GM19239 (cell line): ENCODE data around the gene TMA7B.

Experiments used
- DNase-seq: peaks from one replicate; pipeline ENCODE4 v3.0.0; 2011; ENCODE audit warnings: low spot score; ENCODE audit not compliant: insufficient read length
- FAIRE-seq: peaks from 2 replicates; lab custom pipeline; 2011; peaks lifted over from hg19 to GRCh38; lab: Jason Lieb, UNC

TMA7B gene

GRCh38 chr22:39959640-39960447, at the start of gene TMA7B:
Gene TMA7B (plus strand): TSS chr22:39960397. CDS start chr22:39964375, 3,978 bp downstream.
- FAIRE-seq (no peak), DNase-seq (no peak)

GRCh38 chr22:39910876-39911613, 49.2 kb upstream of the TMA7B start:
- FAIRE-seq, result no peak

GRCh38 chr22:39913321-39913720, 46.9 kb upstream of the TMA7B start:
- FAIRE-seq (no peak), DNase-seq (no peak)

More at GRCh38 chr22:39910876-39911613, 49.2 kb upstream of the TMA7B start:
- DNase-seq, result no peak

- FAIRE-seq (no peak), DNase-seq (no peak)
These were observed 46.3 kb upstream of the TMA7B start for GRCh38 chr22:39913886-39914285.

- DNase-seq (no peak), FAIRE-seq (no peak)
These were observed 45.6 kb upstream of the TMA7B start for GRCh38 chr22:39914584-39914983.

- no peak for DNase-seq
- no peak for FAIRE-seq
These were observed 44.9 kb upstream of the TMA7B start for GRCh38 chr22:39915295-39915726.

- FAIRE-seq (no peak), DNase-seq (no peak)
These were observed 43.7 kb upstream of the TMA7B start for GRCh38 chr22:39916496-39916895.

GRCh38 chr22:39917197-39917643, 43.0 kb upstream of the TMA7B start:
- DNase-seq, result no peak
- no peak for FAIRE-seq

GRCh38 chr22:39917776-39918495, 42.3 kb upstream of the TMA7B start:
- FAIRE-seq (no peak), DNase-seq (no peak)

GRCh38 chr22:39920134-39920743, 40.0 kb upstream of the TMA7B start:
- FAIRE-seq (no peak), DNase-seq (no peak)

- no peak for FAIRE-seq
- no peak for DNase-seq
These were observed 36.5 kb upstream of the TMA7B start for GRCh38 chr22:39923696-39924095.

- FAIRE-seq (no peak), DNase-seq (no peak)
These were observed 35.9 kb upstream of the TMA7B start for GRCh38 chr22:39924286-39924685.

- no peak for FAIRE-seq
These were observed 34.9 kb upstream of the TMA7B start for GRCh38 chr22:39925273-39925672.

GRCh38 chr22:39925909-39926679, 34.1 kb upstream of the TMA7B start:
- no peak for FAIRE-seq
- no peak for DNase-seq

More at GRCh38 chr22:39925273-39925672, 34.9 kb upstream of the TMA7B start:
- DNase-seq, result no peak

- FAIRE-seq, result no peak
- no peak for DNase-seq
These were observed 33.4 kb upstream of the TMA7B start for GRCh38 chr22:39926753-39927152.

- FAIRE-seq, result no peak
These were observed 32.7 kb upstream of the TMA7B start for GRCh38 chr22:39927544-39927943.

GRCh38 chr22:39928536-39929520, 31.4 kb upstream of the TMA7B start:
- FAIRE-seq (no peak), DNase-seq (no peak)

More at GRCh38 chr22:39927544-39927943, 32.7 kb upstream of the TMA7B start:
- DNase-seq, result no peak

- FAIRE-seq, result no peak
- DNase-seq, result no peak
These were observed 28.9 kb upstream of the TMA7B start for GRCh38 chr22:39931251-39931650.
